Prostate gland (tissue), 2 donors: Measurements from ENCODE around the gene NUF2. TPM values are rescaled to one million over a fixed set of nuclear protein-coding genes. Genes with fewer than 3 reads are reported as not detected.
"Not testable (repeated sequence)": the region's sequence is repeated elsewhere in the genome, so short reads cannot be mapped to it uniquely, and the experiment has no call there.

Experiments
- DNase-seq: peaks from one replicate; pipeline ENCODE4 v3.0.0-alpha.2; 2019; ENCODE audit warnings: low spot score
- H3K27ac ChIP-seq, 2 donors: fragments of 200-600 bp; sonication (generic); 2 replicates each; pipeline ENCODE4 v1.5.1; 2017 to 2019
- H3K27me3 ChIP-seq: fragments of 200-600 bp; sonication (generic); replicated peaks from 2 replicates; pipeline ENCODE4 v1.5.1; 2019; ENCODE audit not compliant: insufficient read depth
- H3K36me3 ChIP-seq, 2 donors: fragments of 200-600 bp; sonication (generic); 1 replicate in 1 of 2; 2 replicates in 1 of 2; pipeline versions ENCODE4 v1.5.1 to v1.8.1; 2017 to 2019
- H3K4me1 ChIP-seq: fragments of 200-600 bp; sonication (generic); replicated peaks from 2 replicates; pipeline ENCODE4 v1.5.1; 2019
- H3K4me3 ChIP-seq, 2 donors: fragments of 200-600 bp; sonication (generic); 2 replicates each; pipeline ENCODE4 v1.5.1; 2017 to 2019
- H3K9me3 ChIP-seq: fragments of 200-600 bp; sonication (generic); 2 replicates; pipeline ENCODE4 v1.5.1; 2017
- POLR2A ChIP-seq: fragments of 450-650 bp; IDR thresholded peaks from one replicate; pipeline ENCODE4 v1.6.1; 2016; ENCODE audit warnings: antibody characterized with exemption, mild to moderate bottlenecking
- POLR2AphosphoS5 ChIP-seq: sonication (generic); formaldehyde crosslinking; IDR thresholded peaks from one replicate; pipeline ENCODE4 v1.6.1; 2017; ENCODE audit warnings: antibody characterized with exemption
- WGBS: methylation state at CpG from one replicate; pipeline ENCODE4 v1.1.5; 2018; 5-methylcytosine and 5-hydroxymethylcytosine counted together
- intact Hi-C: fragments of 100-400 bp; cut with DNase I; formaldehyde crosslinking; loops from one replicate; pipeline ENCODE4 v1.14.2; 2022
- total RNA-seq, 2 donors: library from RNA; depleted of rRNA; stranded (reverse); fragments of >200 nt; gene quantifications; one replicate each; pipeline ENCODE4 v1.1.0, GENCODE V29; 2016
- TF ChIP-seq, protein P1 (sequence below), 4 experiments: fragments of 200-600 bp in 2 of 4; fragments of 450-650 bp in 2 of 4; sonication (generic) in 2 of 4; IDR thresholded peaks; 1 replicate in 3 of 4; 2 replicates in 1 of 4; pipeline ENCODE4 v1.5.1; 2016 to 2019; ENCODE audit warnings: antibody characterized with exemption in 4 of 4, mild to moderate bottlenecking in 2 of 4, moderate library complexity in 2 of 4

The NUF2 gene
- total RNA-seq, 2 donors from 2014 or later: 0.55 to 4.0 TPM

DNA sequence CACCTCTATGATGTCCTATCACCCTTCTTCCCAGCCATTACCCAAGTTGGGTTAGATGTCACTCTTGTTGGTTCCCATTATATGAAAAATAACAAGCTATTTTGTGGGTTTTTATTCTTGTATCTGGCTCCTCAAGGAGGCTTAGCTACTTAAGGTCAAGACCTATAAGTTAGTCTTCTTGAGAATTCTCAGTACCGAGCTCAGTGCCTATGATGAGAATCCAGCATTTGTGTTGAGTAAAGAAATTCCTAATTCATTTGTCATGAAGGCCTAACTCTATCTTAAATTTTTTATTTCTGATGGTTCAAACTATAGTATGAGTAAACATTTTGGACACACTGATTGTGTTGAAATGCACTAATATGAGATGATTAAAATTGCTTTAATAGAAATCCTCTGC is 15.9 kb downstream of the NUF2 start:
- no peaks in the 10 kb centered on the region for H3K27me3 ChIP-seq
- no peaks in the 10 kb centered on the region for H3K9me3 ChIP-seq
- no peaks in the 10 kb centered on the region for H3K36me3 ChIP-seq
- DNase-seq: no peak
- no peak overlapping the region for H3K4me3 ChIP-seq
- H3K4me1 ChIP-seq: no peaks in the 10 kb centered on the region
- WGBS: 100% methylated on average over 1 of the region's 1 CpG
- intact Hi-C loops: no loop called here
- no peak overlapping the region for H3K27ac ChIP-seq
- TF ChIP-seq POLR2AphosphoS5 (no peak), POLR2A (no peak)
- TF ChIP-seq, protein P1, sequence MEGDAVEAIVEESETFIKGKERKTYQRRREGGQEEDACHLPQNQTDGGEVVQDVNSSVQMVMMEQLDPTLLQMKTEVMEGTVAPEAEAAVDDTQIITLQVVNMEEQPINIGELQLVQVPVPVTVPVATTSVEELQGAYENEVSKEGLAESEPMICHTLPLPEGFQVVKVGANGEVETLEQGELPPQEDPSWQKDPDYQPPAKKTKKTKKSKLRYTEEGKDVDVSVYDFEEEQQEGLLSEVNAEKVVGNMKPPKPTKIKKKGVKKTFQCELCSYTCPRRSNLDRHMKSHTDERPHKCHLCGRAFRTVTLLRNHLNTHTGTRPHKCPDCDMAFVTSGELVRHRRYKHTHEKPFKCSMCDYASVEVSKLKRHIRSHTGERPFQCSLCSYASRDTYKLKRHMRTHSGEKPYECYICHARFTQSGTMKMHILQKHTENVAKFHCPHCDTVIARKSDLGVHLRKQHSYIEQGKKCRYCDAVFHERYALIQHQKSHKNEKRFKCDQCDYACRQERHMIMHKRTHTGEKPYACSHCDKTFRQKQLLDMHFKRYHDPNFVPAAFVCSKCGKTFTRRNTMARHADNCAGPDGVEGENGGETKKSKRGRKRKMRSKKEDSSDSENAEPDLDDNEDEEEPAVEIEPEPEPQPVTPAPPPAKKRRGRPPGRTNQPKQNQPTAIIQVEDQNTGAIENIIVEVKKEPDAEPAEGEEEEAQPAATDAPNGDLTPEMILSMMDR (IDR thresholded peaks at IDR 0.05): no peak

DNA sequence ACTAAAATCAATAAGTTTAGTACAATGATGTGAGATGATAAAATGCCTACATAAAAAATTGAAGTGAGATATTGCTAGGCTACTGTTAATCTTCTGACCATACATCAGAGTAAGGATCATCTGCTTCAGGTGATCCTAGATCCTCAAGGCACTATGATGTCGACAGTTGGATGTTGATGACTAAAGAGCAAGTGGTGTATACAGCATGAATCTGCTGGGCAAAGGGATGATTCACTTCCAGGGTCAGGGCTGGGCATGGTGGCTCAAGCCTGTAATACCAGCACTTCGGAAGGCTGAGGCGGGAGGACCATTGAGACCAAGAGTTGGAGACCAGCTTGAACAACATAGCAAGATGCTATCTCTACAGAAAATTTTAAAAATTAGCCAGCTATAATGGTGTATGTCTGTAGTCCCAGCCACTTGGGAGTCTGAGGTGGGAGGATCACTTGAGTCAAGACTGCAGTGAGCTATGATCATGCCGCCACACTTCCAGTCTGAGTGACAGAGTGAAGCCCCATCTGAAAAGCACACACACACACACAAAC is 24.6 kb downstream of the NUF2 start:
- Histone ChIP-seq H3K9me3 (no peaks in the 10 kb centered on the region), H3K4me3 (no peak overlapping the region), H3K27ac (no peak overlapping the region), H3K4me1 (no peaks in the 10 kb centered on the region), H3K27me3 (no peaks in the 10 kb centered on the region), H3K36me3 (no peaks in the 10 kb centered on the region)
- 96% methylated on average over 4 of the region's 4 CpGs for whole genome bisulfite sequencing
- DNase-seq: no peak
- intact Hi-C loops: no loop called here
- TF ChIP-seq POLR2AphosphoS5 (no peak), POLR2A (no peak)
- TF ChIP-seq, protein P1 (IDR thresholded peaks at IDR 0.05): no peak

DNA sequence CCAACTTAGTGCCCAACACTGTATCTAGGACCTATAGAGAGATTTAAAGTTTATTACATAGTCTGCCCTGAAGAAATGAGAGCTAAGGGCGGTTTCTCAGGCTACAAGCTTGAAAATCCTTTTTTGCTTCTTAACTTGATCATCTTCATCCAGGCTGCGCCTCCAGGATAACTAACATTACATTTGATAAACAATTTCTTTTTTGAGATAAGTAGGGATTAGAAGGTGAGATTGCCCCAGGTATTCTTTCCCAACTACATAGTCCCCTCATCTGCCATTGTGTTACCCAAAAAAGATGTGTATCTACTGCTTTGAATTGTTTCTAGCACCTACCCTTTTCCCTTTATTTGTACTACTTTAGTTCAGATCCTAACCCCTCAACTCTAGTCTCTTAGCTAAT is 25.4 kb downstream of the NUF2 start:
- intact Hi-C loops: no loop called here
- Histone ChIP-seq H3K4me1 (no peaks in the 10 kb centered on the region), H3K9me3 (no peaks in the 10 kb centered on the region), H3K36me3 (no peaks in the 10 kb centered on the region), H3K27ac (no peak overlapping the region), H3K4me3 (no peak overlapping the region), H3K27me3 (no peaks in the 10 kb centered on the region)
- WGBS: 97% methylated on average over 2 of the region's 2 CpGs
- DNase-seq: no peak
- TF ChIP-seq POLR2AphosphoS5: no peak
- no peak for TF ChIP-seq POLR2A

DNA sequence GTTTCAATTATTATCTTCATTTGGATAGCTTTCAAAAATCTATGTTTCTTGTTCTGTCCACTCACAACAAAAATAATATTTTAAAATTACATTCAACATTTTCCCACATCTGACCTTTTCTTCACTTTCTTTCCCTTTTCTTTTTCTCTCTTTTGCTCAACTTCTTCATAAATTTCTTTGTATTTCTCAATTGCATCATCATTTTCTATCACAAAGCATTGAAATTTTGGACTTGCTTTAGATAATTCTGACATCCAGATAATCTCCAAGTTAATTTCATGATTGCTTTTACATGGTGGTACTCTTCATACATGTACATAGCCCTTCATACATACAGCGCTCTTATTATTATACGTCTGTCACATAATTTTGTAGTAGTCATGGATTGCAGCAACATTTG is 30.2 kb downstream of the NUF2 start:
- 97% methylated on average over 2 of the region's 2 CpGs for WGBS
- TF ChIP-seq POLR2A (no peak), POLR2AphosphoS5 (no peak)
- TF ChIP-seq, protein P1 (IDR thresholded peaks at IDR 0.05): no peak
- no peaks in the 10 kb centered on the region for H3K27me3 ChIP-seq
- intact Hi-C loops: no loop called here
- no peak overlapping the region for H3K27ac ChIP-seq
- DNase-seq: no peak
- H3K36me3 ChIP-seq: no peaks in the 10 kb centered on the region
- no peak overlapping the region for H3K4me3 ChIP-seq
- no peaks in the 10 kb centered on the region for H3K4me1 ChIP-seq
- H3K9me3 ChIP-seq: no peaks in the 10 kb centered on the region

DNA sequence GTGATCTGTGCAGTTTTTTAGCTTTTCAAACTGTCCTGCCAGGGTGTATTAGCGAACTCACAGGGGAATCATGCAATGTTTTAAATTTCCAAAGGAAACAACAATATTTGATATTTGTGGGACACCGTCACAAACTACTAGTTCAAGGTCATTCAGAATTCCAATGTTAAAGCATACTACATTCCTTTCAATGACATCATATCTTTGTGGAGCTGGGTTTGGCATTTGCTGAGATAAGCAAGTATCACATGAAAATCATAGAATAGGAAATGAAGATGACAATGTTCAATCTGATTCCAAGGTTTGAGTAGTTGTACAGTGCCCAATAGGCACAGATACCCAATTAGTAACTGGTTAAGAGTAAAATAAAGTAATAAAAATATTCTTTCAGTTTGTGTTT is 35.6 kb downstream of the NUF2 start:
- intact Hi-C loops: no loop called here
- no peaks in the 10 kb centered on the region for H3K9me3 ChIP-seq
- H3K36me3 ChIP-seq: no peaks in the 10 kb centered on the region
- no peak overlapping the region for H3K4me3 ChIP-seq
- no peaks in the 10 kb centered on the region for H3K4me1 ChIP-seq
- H3K27ac ChIP-seq: no peak overlapping the region
- DNase-seq: no peak
- WGBS: 88% methylated on average over 2 of the region's 2 CpGs
- TF ChIP-seq POLR2A: no peak
- TF ChIP-seq, protein P1 (IDR thresholded peaks at IDR 0.05): no peak
- TF ChIP-seq POLR2AphosphoS5: no peak
- H3K27me3 ChIP-seq: no peaks in the 10 kb centered on the region

DNA sequence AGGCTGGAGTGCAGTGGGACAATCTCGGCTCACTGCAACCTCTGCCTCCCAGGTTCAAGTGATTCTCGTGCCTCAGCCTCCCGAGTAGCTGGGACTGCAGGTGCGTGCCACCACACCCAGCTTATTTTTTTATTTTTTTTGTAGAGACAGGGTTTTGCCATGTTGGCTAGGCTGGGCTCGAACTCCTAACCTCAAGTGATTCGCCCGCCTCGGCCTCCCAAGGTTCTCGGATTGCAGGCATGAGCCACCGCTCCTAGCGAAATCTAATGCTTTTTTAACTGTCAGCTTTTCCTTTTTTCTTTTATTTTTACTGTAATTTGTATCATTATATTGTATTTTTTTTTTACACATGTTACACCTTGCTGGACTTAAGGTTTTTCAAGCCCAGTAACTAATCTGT is 36.4 kb downstream of the NUF2 start:
- H3K4me3 ChIP-seq, H3K27ac ChIP-seq, H3K27me3 ChIP-seq, DNase-seq, H3K4me1 ChIP-seq, H3K9me3 ChIP-seq, intact Hi-C loops, H3K36me3 ChIP-seq: not testable (repeated sequence)
- 97% methylated on average over 11 of the region's 11 CpGs for WGBS
